A673 (cell line): ENCODE measurements around the gene L3HYPDH.

Source experiments
- EZH2 ChIP-seq: fragments of 200-600 bp; sonication (generic); IDR thresholded peaks from 2 replicates; pipeline ENCODE4 v1.6.1; 2017; ENCODE audit warnings: borderline replicate concordance, low read depth, mild to moderate bottlenecking, mixed read lengths, antibody characterized with exemption, low read length; ENCODE audit not compliant: poor library complexity, severe bottlenecking
- TF ChIP-seq, protein P1 (sequence below): fragments of 300-800, 200-600 bp; sonication (generic); conservative IDR thresholded peaks from 2 replicates; pipeline ENCODE4 v1.5.1; 2017; ENCODE audit warnings: low read depth, mild to moderate bottlenecking, antibody characterized with exemption, low read length, moderate library complexity, mixed read lengths

DNA sequence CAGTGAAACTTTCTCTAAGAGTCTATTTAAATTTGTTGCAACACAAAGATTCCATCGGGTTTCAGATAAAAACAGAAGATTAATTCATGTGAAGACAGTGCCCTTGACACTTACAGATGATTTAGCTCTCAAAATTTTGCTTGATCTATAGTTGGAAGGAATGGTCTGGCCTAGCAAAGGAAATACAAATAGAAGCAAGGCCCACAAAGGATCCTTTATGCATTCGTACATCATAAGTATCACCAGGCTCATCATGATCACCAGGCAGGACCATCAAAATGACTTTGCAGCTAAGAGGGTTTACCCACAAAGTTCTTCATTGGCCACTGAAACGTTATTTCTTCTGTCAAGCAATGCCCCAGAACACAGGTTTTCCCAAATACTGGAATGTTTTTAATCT lies 24.9 kb upstream of the L3HYPDH start:
- TF ChIP-seq, protein P1, sequence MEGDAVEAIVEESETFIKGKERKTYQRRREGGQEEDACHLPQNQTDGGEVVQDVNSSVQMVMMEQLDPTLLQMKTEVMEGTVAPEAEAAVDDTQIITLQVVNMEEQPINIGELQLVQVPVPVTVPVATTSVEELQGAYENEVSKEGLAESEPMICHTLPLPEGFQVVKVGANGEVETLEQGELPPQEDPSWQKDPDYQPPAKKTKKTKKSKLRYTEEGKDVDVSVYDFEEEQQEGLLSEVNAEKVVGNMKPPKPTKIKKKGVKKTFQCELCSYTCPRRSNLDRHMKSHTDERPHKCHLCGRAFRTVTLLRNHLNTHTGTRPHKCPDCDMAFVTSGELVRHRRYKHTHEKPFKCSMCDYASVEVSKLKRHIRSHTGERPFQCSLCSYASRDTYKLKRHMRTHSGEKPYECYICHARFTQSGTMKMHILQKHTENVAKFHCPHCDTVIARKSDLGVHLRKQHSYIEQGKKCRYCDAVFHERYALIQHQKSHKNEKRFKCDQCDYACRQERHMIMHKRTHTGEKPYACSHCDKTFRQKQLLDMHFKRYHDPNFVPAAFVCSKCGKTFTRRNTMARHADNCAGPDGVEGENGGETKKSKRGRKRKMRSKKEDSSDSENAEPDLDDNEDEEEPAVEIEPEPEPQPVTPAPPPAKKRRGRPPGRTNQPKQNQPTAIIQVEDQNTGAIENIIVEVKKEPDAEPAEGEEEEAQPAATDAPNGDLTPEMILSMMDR = no peak
- no peak for TF ChIP-seq EZH2
